HG02852 (cell line): ENCODE data around the gene AATF.

ENCODE experiments used
- ATAC-seq: cut with Tn5 transposase; IDR thresholded peaks from one replicate; pipeline ENCODE4 v1.9.1; 2021; ENCODE audit warnings: mild to moderate bottlenecking, moderate library complexity; ENCODE audit not compliant: unreplicated experiment

The AATF gene

GRCh38 chr17:36977066-36977465, 28.3 kb downstream of the AATF start:
- no peak for ATAC-seq

- no peak for ATAC-seq
Observed at GRCh38 chr17:36977568-36977967, 28.8 kb downstream of the AATF start.

- no peak for ATAC-seq
Observed at GRCh38 chr17:36978810-36979564, 30.2 kb downstream of the AATF start.

GRCh38 chr17:36979565-36979941, 30.8 kb downstream of the AATF start:
- ATAC-seq, result no peak

- ATAC-seq, result no peak
Observed at GRCh38 chr17:36980280-36980761, 31.6 kb downstream of the AATF start.

GRCh38 chr17:36983618-36984017, 34.9 kb downstream of the AATF start:
- no peak for ATAC-seq

GRCh38 chr17:36989173-36989572, 40.4 kb downstream of the AATF start:
- ATAC-seq, result no peak

- no peak for ATAC-seq
Observed at GRCh38 chr17:36992701-36993100, 43.9 kb downstream of the AATF start.

- ATAC-seq, result no peak
Observed at GRCh38 chr17:36993227-36993626, 44.5 kb downstream of the AATF start.

GRCh38 chr17:36994438-36994837, 45.7 kb downstream of the AATF start:
- no peak for ATAC-seq

GRCh38 chr17:36999471-36999870, 50.7 kb downstream of the AATF start:
- ATAC-seq, result no peak

- ATAC-seq, result no peak
Observed at GRCh38 chr17:37016780-37017179, 68.0 kb downstream of the AATF start.

- ATAC-seq, result no peak
Observed at GRCh38 chr17:37017404-37017803, 68.7 kb downstream of the AATF start.

- ATAC-seq, result no peak
Observed at GRCh38 chr17:37019117-37019740, 70.5 kb downstream of the AATF start.

GRCh38 chr17:37019741-37020129, 71.0 kb downstream of the AATF start:
- ATAC-seq, result no peak

GRCh38 chr17:37024181-37024637, 75.5 kb downstream of the AATF start:
- no peak for ATAC-seq

GRCh38 chr17:37025238-37025637, 76.5 kb downstream of the AATF start:
- no peak for ATAC-seq

GRCh38 chr17:37025847-37026530, 77.2 kb downstream of the AATF start:
- ATAC-seq, result peak; percentile 80

GRCh38 chr17:37026531-37026869, 77.7 kb downstream of the AATF start:
- ATAC-seq, result no peak

GRCh38 chr17:37028040-37028439, 79.3 kb downstream of the AATF start:
- ATAC-seq, result no peak

GRCh38 chr17:37031493-37032083, 82.8 kb downstream of the AATF start:
- no peak for ATAC-seq
